Measurements from ENCODE around the gene RBM20.
"Not testable (repeated sequence)": the region's sequence is repeated elsewhere in the genome, so short reads cannot be mapped to it uniquely, and the experiment has no call there.

Gene RBM20

GRCh38 chr10:110706690-110707098 is 62.6 kb downstream of the RBM20 start:
- DNase-seq = no peak

GRCh38 chr10:110708776-110709443 is 64.8 kb downstream of the RBM20 start:
- no peak for DNase-seq

- no peak for DNase-seq
Measured at GRCh38 chr10:110709444-110709828, 65.3 kb downstream of the RBM20 start.

- DNase-seq = no peak
Measured at GRCh38 chr10:110709964-110710587, 65.9 kb downstream of the RBM20 start.

GRCh38 chr10:110710621-110711020 is 66.5 kb downstream of the RBM20 start:
- no peak for DNase-seq

- DNase-seq = no peak
Measured at GRCh38 chr10:110711382-110711781, 67.2 kb downstream of the RBM20 start.

GRCh38 chr10:110714356-110714755 is 70.2 kb downstream of the RBM20 start:
- no peak for DNase-seq

GRCh38 chr10:110717781-110718589 is 73.8 kb downstream of the RBM20 start:
- DNase-seq = no peak

- DNase-seq = no peak
Measured at GRCh38 chr10:110721406-110722038, 77.4 kb downstream of the RBM20 start.

GRCh38 chr10:110723224-110723891 is 79.2 kb downstream of the RBM20 start:
- no peak for DNase-seq

GRCh38 chr10:110724116-110724921 is 80.2 kb downstream of the RBM20 start:
- DNase-seq = no peak

- no peak for DNase-seq
Measured at GRCh38 chr10:110724937-110725336, 80.8 kb downstream of the RBM20 start.

GRCh38 chr10:110725801-110726630 is 81.9 kb downstream of the RBM20 start:
- no peak for DNase-seq

GRCh38 chr10:110727785-110728184 is 83.6 kb downstream of the RBM20 start:
- DNase-seq = not testable (repeated sequence)

- no peak for DNase-seq
Measured at GRCh38 chr10:110730345-110731050, 86.4 kb downstream of the RBM20 start.

- no peak for DNase-seq
Measured at GRCh38 chr10:110733218-110733952, 89.2 kb downstream of the RBM20 start.

- DNase-seq = no peak
Measured at GRCh38 chr10:110735620-110736027, 91.5 kb downstream of the RBM20 start.

- no peak for DNase-seq
Measured at GRCh38 chr10:110737886-110738634, 93.9 kb downstream of the RBM20 start.

- no peak for DNase-seq
Measured at GRCh38 chr10:110739811-110740271, 95.7 kb downstream of the RBM20 start.

Data from DMS53 (cell line).